GM12878 (cell line): ENCODE measurements around the gene FHIP1B.

Experiments used
- FOS ChIP-seq: IDR thresholded peaks from 3 replicates; pipeline ENCODE4 v1.6.1; 2011; ENCODE audit warnings: borderline replicate concordance; ENCODE audit not compliant: insufficient read length; ENCODE audit errors: extremely low read depth
- MEF2A ChIP-seq: IDR thresholded peaks from 2 replicates; pipeline ENCODE4 v1.6.1; 2011; ENCODE audit warnings: low read depth, mild to moderate bottlenecking, low read length, moderate library complexity; ENCODE audit not compliant: insufficient read depth
- PAX5 ChIP-seq: IDR thresholded peaks from 2 replicates; pipeline ENCODE4 v1.6.1; 2011; ENCODE audit warnings: low read depth, low read length, borderline replicate concordance
- POLR2A ChIP-seq: IDR thresholded peaks from 2 replicates; pipeline ENCODE4 v1.6.1; 2011; ENCODE audit warnings: low read depth, mild to moderate bottlenecking, low read length
- RAD21 ChIP-seq: IDR thresholded peaks from 2 replicates; pipeline ENCODE4 v1.6.1; 2011; ENCODE audit warnings: mild to moderate bottlenecking, low read depth, low read length, moderate library complexity; ENCODE audit not compliant: insufficient read depth
- RAD51 ChIP-seq: fragments of 450-650 bp; IDR thresholded peaks from 2 replicates; pipeline ENCODE4 v1.6.1; 2016; ENCODE audit warnings: moderate library complexity, mild to moderate bottlenecking, inconsistent platforms
- RB1 ChIP-seq: fragments of 450-650 bp; formaldehyde crosslinking; IDR thresholded peaks from 2 replicates; pipeline ENCODE4 v1.6.1; 2017; ENCODE audit warnings: mild to moderate bottlenecking, borderline replicate concordance
- RFX5 ChIP-seq: IDR thresholded peaks from 2 replicates; pipeline ENCODE4 v1.6.1; 2011; ENCODE audit warnings: low read depth, low read length, improper control_type of control experiment
- TBL1XR1 ChIP-seq: IDR thresholded peaks from 2 replicates; pipeline ENCODE4 v1.6.1; 2012; ENCODE audit warnings: low read depth, low read length, improper control_type of control experiment
- YY1 ChIP-seq: IDR thresholded peaks from 2 replicates; pipeline ENCODE4 v1.6.1; 2011; ENCODE audit warnings: low read depth, mild to moderate bottlenecking, low read length
- ZNF217 ChIP-seq: fragments of 450-650 bp; IDR thresholded peaks from 2 replicates; pipeline ENCODE4 v1.6.1; 2017; ENCODE audit warnings: antibody characterized with exemption, mild to moderate bottlenecking
- TF ChIP-seq, protein P1 (sequence below), 3 experiments: IDR thresholded peaks in 2 of 3; conservative IDR thresholded peaks in 1 of 3; 2 replicates each; pipeline ENCODE4 v1.5.1; 2011; ENCODE audit warnings: low read depth in 3 of 3, low read length in 3 of 3, mild to moderate bottlenecking in 3 of 3, control low read depth in 2 of 3, moderate library complexity in 2 of 3, inconsistent platforms in 1 of 3, mixed read lengths in 1 of 3; ENCODE audit not compliant: control insufficient read depth in 2 of 3, insufficient read depth in 1 of 3; ENCODE audit errors: extremely low read depth in 1 of 3
- TF ChIP-seq, protein P2 (sequence below): fragments of 450-650 bp; formaldehyde crosslinking; IDR thresholded peaks from 2 replicates; pipeline ENCODE4 v1.4.0; 2022; ENCODE audit warnings: mild to moderate bottlenecking, moderate library complexity
- TF ChIP-seq, protein P3 (sequence below): fragments of 450-650 bp; IDR thresholded peaks from 2 replicates; pipeline ENCODE4 v1.6.1; 2018; ENCODE audit warnings: mild to moderate bottlenecking, low read depth, moderate library complexity; ENCODE audit not compliant: partially characterized antibody

DNA sequence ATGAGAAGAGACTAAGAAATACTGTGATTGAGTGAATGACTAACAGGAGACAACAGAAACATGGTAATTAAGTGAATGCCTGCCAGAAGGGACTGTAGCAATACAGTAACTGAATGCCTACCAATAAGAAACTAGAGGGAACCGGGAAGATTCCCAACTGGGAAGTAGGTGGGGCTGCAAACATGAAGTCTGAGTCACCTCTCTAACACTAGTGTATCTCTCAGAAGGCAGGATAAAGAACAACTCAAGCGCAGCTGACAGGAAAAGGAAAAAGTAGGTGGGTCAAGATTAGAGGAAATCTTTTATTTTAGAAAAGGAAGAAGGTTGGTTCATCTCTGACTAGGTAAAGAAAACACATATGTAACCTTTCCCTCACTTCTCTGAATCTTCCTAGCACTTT is 15.1 kb downstream of the FHIP1B start:
- TF ChIP-seq, protein P1, sequence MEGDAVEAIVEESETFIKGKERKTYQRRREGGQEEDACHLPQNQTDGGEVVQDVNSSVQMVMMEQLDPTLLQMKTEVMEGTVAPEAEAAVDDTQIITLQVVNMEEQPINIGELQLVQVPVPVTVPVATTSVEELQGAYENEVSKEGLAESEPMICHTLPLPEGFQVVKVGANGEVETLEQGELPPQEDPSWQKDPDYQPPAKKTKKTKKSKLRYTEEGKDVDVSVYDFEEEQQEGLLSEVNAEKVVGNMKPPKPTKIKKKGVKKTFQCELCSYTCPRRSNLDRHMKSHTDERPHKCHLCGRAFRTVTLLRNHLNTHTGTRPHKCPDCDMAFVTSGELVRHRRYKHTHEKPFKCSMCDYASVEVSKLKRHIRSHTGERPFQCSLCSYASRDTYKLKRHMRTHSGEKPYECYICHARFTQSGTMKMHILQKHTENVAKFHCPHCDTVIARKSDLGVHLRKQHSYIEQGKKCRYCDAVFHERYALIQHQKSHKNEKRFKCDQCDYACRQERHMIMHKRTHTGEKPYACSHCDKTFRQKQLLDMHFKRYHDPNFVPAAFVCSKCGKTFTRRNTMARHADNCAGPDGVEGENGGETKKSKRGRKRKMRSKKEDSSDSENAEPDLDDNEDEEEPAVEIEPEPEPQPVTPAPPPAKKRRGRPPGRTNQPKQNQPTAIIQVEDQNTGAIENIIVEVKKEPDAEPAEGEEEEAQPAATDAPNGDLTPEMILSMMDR (IDR thresholded peaks at IDR 0.05 in 2 of 3, conservative IDR thresholded peaks at IDR 0.05 in 1 of 3; ENCODE audit: control insufficient read depth in 2 of 3, extremely low read depth in 1 of 3, insufficient read depth in 1 of 3, low read depth in 3 of 3, low read length in 3 of 3): no peak
- TF ChIP-seq, protein P2, sequence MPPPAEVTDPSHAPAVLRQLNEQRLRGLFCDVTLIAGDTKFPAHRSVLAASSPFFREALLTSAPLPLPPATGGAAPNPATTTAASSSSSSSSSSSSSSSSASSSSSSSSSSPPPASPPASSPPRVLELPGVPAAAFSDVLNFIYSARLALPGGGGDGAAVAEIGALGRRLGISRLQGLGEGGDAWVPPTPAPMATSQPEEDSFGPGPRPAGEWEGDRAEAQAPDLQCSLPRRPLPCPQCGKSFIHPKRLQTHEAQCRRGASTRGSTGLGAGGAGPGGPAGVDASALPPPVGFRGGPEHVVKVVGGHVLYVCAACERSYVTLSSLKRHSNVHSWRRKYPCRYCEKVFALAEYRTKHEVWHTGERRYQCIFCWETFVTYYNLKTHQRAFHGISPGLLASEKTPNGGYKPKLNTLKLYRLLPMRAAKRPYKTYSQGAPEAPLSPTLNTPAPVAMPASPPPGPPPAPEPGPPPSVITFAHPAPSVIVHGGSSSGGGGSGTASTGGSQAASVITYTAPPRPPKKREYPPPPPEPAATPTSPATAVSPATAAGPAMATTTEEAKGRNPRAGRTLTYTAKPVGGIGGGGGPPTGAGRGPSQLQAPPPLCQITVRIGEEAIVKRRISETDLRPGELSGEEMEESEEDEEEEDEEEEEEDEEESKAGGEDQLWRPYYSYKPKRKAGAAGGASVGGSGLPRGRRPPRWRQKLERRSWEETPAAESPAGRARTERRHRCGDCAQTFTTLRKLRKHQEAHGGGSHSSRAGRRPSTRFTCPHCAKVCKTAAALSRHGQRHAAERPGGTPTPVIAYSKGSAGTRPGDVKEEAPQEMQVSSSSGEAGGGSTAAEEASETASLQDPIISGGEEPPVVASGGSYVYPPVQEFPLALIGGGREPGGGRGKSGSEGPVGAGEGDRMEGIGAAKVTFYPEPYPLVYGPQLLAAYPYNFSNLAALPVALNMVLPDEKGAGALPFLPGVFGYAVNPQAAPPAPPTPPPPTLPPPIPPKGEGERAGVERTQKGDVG (CRISPR knock-in tag): no peak
- no peak for TF ChIP-seq FOS
- TF ChIP-seq POLR2A: no peak
- no peak for TF ChIP-seq MEF2A
- TF ChIP-seq RB1: no peak
- no peak for TF ChIP-seq PAX5
- no peak for TF ChIP-seq RAD21
- TF ChIP-seq RFX5: no peak
- TF ChIP-seq TBL1XR1: no peak
- no peak for TF ChIP-seq ZNF217
- TF ChIP-seq YY1: no peak
- TF ChIP-seq, protein P3, sequence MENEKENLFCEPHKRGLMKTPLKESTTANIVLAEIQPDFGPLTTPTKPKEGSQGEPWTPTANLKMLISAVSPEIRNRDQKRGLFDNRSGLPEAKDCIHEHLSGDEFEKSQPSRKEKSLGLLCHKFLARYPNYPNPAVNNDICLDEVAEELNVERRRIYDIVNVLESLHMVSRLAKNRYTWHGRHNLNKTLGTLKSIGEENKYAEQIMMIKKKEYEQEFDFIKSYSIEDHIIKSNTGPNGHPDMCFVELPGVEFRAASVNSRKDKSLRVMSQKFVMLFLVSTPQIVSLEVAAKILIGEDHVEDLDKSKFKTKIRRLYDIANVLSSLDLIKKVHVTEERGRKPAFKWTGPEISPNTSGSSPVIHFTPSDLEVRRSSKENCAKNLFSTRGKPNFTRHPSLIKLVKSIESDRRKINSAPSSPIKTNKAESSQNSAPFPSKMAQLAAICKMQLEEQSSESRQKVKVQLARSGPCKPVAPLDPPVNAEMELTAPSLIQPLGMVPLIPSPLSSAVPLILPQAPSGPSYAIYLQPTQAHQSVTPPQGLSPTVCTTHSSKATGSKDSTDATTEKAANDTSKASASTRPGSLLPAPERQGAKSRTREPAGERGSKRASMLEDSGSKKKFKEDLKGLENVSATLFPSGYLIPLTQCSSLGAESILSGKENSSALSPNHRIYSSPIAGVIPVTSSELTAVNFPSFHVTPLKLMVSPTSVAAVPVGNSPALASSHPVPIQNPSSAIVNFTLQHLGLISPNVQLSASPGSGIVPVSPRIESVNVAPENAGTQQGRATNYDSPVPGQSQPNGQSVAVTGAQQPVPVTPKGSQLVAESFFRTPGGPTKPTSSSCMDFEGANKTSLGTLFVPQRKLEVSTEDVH: no peak
- TF ChIP-seq RAD51: no peak
